ENCODE data around the gene CSNK1D. TPM values are rescaled to one million over a fixed set of nuclear protein-coding genes. Genes with fewer than 3 reads are reported as not detected.

CSNK1D gene
- polyA plus RNA-seq, 1 donor, result 125 TPM

DNA sequence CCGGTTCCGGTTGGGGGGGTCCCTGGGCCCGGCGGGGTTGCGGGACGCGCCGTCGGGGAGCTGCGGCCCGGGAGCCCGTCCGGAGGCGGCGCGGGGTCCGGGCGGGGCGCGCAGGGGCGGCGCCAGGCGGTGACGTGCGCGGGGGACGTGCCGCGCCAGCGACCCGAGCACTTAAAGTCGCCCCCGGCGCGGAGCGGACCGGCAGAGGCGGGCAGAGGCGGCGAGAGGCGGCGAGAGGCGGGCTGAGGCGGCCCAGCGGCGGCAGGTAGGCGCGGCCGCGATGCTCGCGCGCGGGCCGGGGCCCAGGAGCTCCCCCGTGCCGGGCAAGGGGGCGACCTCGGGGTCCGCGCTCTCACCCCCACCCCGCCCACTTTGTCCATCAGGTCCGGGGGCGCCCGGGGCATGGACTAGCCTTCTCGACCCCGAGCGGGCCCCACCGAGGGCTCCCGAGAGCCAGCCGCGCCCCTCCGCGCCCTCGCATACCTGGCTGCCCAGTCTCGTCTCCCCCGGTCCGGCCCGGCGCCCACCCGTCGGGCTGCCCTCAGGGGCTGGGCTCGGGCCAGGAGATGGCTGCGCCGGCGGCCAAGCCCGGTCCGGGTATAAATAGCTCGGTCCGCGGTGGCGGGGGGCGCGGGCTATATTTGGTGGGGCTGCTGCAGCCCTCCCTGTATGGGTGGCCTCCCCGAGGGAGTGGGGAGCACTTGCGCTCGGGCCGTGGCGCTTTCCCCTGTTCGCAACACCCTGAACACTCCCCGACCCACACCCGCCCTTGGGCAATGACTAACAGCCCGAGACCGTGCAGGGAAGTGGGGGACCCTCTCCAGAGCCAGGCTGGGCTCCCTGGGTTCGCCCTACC is 44.4 kb downstream of the CSNK1D start, which contains the start of gene SLC16A3:
TSS of gene SLC16A3 (plus strand) at position 201 of the 856 bp plus-strand sequence. CDS start 6,967 bp downstream, outside the sequence.
- no peak for DNase-seq

- DNase-seq, result no peak
Measured at GRCh38 chr17:82228278-82228841, 45.1 kb downstream of the CSNK1D start.

DNA sequence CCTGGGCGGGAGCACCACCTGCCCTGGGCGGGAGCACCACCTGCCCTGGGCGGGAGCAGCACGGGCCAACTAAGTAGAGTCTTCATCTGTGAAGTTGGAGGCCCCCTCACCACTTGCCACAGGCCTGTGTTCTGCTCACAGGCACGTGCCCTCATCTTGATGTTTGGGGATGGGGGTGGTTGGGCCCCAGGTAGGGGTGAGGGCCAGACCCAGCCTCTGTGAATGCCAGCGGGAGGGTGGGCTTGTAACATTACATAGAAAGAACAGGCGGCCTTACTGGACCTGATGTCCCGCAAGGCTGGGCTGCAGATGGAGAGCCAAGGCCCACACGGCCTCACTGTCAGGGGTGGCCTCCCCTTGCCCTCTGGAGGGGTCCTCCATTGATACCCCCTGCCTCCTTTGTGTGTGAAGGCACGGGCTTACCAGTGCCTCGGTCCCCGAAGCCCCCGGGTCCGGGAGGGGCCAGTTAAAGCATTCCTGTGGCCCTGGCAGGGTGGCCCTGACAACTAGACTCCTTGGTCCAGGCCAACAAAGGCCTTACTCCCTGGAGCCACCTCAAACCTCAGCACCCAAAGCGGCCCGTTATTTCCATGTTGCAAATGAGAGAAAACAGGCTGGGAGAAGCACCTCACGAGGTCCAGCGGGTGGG is 45.7 kb downstream of the CSNK1D start:
- DNase-seq, result no peak

GRCh38 chr17:82226809-82227628 is 46.5 kb downstream of the CSNK1D start:
- DNase-seq, result no peak

GRCh38 chr17:82226146-82226808 is 47.2 kb downstream of the CSNK1D start:
- no peak for DNase-seq

DNA sequence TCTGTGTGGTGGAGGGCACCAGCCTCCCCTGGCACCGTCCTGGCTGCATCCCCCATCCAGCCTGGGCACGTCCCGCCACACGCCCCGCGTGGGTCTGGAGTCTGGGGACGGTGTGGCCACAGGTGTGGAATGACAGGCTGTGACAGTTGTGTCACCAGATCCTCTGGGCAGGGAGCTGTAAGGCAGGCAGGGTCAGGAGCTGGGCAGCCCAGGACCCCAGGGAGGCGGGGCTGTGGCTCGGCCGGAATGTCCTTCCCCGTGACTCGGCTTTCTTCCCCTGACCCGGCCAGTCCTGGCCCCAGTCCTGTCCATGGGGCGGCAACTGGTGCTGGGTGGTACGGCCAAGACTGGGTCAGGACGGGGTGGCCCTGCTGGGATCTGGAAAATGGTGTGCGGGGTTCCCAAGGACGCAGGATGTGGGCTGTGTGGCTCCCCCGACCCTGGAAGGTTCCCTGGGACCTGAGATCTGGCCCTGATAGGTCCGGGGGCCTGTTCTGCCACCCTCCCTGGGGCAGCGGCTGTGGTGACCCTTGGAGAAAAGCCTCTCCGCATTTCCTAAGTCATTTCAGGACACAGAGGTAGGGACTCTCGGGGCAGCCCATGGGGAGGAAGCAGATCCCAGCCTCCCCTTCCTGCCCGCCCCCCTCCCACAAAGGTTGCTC is 48.0 kb downstream of the CSNK1D start:
- DNase-seq, result no peak

GRCh38 chr17:82224666-82225065 is 48.8 kb downstream of the CSNK1D start:
- no peak for DNase-seq

DNA sequence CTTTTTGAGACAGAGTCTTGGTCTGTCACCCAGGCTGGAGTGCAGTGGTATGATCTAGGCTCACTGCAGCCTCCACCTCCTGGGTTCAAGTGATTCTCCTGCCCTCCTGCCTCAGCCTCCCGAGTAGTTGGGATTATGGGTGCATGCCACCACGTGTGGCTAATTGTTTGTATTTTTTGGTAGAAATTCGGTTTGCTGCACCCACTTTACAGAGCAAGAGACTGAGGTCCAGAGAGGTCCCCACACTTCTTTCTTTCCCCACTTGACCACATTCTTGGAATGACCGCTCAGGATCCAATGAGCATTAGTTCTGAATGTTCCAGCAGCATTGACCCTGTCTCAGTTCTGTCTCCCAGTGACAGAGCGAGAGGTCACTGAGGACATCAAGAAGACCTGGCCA is 50.0 kb downstream of the CSNK1D start:
- no peak for DNase-seq

- DNase-seq, result no peak
Measured at GRCh38 chr17:82222816-82223215, 50.7 kb downstream of the CSNK1D start.

- no peak for DNase-seq
Measured at GRCh38 chr17:82221341-82221902, 52.1 kb downstream of the CSNK1D start.

GRCh38 chr17:82219753-82220709 is 53.5 kb downstream of the CSNK1D start:
- no peak for DNase-seq

GRCh38 chr17:82219083-82219482 is 54.4 kb downstream of the CSNK1D start:
- DNase-seq, result no peak

DNA sequence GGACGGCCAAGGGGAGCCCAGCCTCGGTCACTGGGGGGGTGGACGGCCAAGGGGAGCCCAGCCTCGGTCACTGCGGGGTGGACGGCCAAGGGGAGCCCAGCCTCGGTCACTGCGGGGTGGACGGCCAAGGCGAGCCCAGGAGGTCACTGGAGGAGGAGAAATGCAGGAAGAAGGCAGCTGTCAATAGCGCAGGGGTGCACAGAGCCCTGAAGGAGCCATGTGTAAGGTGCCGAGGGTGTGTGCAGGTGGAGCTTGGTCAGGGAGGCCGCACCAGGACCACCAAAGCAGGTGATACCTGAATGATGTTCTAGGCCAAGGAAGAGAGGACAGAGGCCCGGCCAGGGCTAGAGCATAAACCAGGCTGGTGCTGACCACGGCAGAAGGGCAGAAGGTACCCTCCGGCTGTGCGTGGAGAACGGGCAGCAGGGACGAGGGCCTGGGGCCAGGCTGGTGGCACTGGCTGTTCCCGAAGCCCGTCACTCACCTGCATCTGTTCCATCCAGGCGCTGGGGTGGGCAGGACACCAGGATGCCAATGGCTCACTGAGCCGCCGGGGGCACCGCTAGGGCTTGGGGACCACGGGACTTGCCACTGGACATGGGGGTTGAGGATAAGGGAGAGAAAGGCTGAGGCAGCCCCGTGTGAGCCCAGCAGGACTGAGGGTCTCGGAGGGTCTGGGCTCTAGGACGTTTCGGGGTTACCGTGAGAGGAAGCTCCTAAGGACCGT is 55.0 kb downstream of the CSNK1D start:
- no peak for DNase-seq

DNA sequence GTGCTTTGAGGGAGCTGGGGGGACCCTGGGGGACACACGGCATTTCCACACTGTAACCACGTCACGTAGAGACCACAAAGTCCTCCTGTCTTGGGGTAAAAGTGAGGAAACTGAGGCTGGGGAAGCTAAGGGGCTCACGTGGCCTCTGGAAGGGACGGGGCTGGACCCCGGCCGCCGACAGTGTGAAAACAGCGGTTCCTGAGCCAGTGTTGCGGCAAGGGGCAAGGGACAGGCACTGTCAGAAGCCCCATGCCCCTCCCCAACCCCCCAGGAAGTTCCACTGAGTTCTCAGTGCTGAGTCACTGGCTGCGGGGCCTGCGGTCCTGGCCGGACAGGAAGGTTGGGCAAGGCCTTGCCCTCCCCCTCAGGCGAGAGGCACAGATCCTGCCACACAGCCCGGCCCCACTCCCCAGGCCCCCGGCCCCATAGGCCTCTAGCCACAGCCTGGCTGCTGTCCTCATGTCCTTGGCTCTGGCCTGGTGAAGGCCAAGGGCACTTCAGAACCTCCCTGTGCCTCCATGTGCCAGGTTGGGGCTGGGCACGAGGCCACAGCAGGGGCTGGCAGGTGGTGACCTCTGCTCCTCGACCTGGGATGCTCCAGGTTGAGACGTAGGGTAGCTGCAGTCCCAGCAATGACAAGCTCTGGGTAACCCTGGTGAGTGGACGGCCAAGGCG is 55.8 kb downstream of the CSNK1D start:
- DNase-seq, result no peak

- no peak for DNase-seq
Measured at GRCh38 chr17:82217120-82217529, 56.4 kb downstream of the CSNK1D start.

GRCh38 chr17:82216301-82217119 is 57.0 kb downstream of the CSNK1D start:
- no peak for DNase-seq

DNA sequence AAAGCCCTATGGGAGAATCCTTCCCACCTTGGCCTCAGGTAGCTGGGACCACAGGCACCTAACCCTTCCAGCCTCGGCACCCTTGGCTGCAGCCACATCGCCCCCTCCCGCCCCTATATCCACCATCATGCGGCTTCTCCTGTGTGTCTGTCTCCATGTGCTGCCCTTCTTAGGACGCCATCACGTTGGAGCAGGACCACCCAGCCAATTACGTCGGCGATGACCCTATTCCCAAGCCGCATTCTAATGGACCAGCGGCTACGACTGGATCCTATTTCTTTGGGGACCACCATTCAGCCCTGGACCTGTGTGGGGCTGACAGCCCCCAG is 57.6 kb downstream of the CSNK1D start:
- no peak for DNase-seq
